HFFc6 (cell line): ENCODE data around the gene SMYD3. TPM values are rescaled to one million over a fixed set of nuclear protein-coding genes. Genes with fewer than 3 reads are reported as not detected.

Experiments used
- DNase-seq: peaks from one replicate; pipeline ENCODE4 v3.0.0-alpha.2; 2018
- H3K27ac Mint-ChIP-seq: 2 replicates; pipeline ENCODE4 v1.8.0; 2020; ENCODE audit warnings: mild to moderate bottlenecking, mixed read lengths
- H3K27me3 Mint-ChIP-seq: 2 replicates; pipeline ENCODE4 v1.8.0; 2021; ENCODE audit warnings: mild to moderate bottlenecking, moderate library complexity, mixed read lengths; ENCODE audit not compliant: insufficient read depth
- H3K36me3 Mint-ChIP-seq: 2 replicates; pipeline ENCODE4 v1.8.0; 2021; ENCODE audit warnings: low read depth, mixed read lengths
- H3K4me1 Mint-ChIP-seq: 2 replicates; pipeline ENCODE4 v1.8.0; 2020; ENCODE audit warnings: low read depth, mixed read lengths
- H3K4me3 Mint-ChIP-seq: 2 replicates; pipeline ENCODE4 v1.8.0; 2020; ENCODE audit warnings: mild to moderate bottlenecking, moderate library complexity, mixed read lengths
- H3K9me3 Mint-ChIP-seq: 2 replicates; pipeline ENCODE4 v1.8.0; 2020; ENCODE audit warnings: mild to moderate bottlenecking, mixed read lengths
- CTCF ChIP-seq: fragments of 200-600 bp; sonication (generic); IDR thresholded peaks from 2 replicates; pipeline ENCODE4 v1.5.0; 2021; ENCODE audit warnings: antibody characterized with exemption, mild to moderate bottlenecking
- total RNA-seq, 6 experiments: library from RNA; stranded (reverse); fragmentation: NEBNext Ultra II Directional; extraction: Animal tissue kit (Norgen Biotek cat#: 25700); gene quantifications; 2 replicates in 1 of 6; 3 replicates in 5 of 6; pipeline ENCODE4 v1.2.3, GENCODE V29; 2021

The SMYD3 gene
- total RNA-seq, 6 experiments from 2014 or later, result 28.4 to 37.9 (median 31.2) TPM

GRCh38 chr1:246471688-246472087, 35.4 kb downstream of the SMYD3 start:
- Mint-ChIP-seq H3K36me3 (no peaks in the 10 kb centered on the region), H3K9me3 (no peaks in the 10 kb centered on the region), H3K4me1 (no peaks in the 10 kb centered on the region), H3K27me3 (no peaks in the 10 kb centered on the region), H3K4me3 (no peak overlapping the region), H3K27ac (no peak overlapping the region)
- no peak for TF ChIP-seq CTCF
- no peak for DNase-seq

GRCh38 chr1:246470585-246470984, 36.5 kb downstream of the SMYD3 start:
- Mint-ChIP-seq H3K27ac (no peak overlapping the region), H3K36me3 (no peaks in the 10 kb centered on the region), H3K27me3 (no peaks in the 10 kb centered on the region), H3K4me1 (no peaks in the 10 kb centered on the region), H3K4me3 (no peak overlapping the region), H3K9me3 (no peaks in the 10 kb centered on the region)
- TF ChIP-seq CTCF, result no peak
- no peak for DNase-seq

- TF ChIP-seq CTCF, result no peak
- Mint-ChIP-seq H3K27ac (no peak overlapping the region; the same call in 1 of the 2 replicates), H3K4me3 (no peak overlapping the region), H3K4me1 (peaks cover 10% of the 10 kb centered on the region), H3K27me3 (peaks cover 2% of the 10 kb centered on the region; the same call in 1 of the 2 replicates), H3K36me3 (peaks cover 7% of the 10 kb centered on the region; the same call in 1 of the 2 replicates), H3K9me3 (no peaks in the 10 kb centered on the region)
- DNase-seq, result no peak
Measured at GRCh38 chr1:246462986-246463385, 44.1 kb downstream of the SMYD3 start.

GRCh38 chr1:246460406-246460805, 46.7 kb downstream of the SMYD3 start:
- no peak overlapping the region for H3K4me3 Mint-ChIP-seq
- peaks cover 7% of the 10 kb centered on the region; the same call in 1 of the 2 replicates for H3K36me3 Mint-ChIP-seq
- H3K27ac Mint-ChIP-seq, result no peak overlapping the region
- peaks cover 21% of the 10 kb centered on the region for H3K4me1 Mint-ChIP-seq
- no peak for DNase-seq
- H3K27me3 Mint-ChIP-seq, result peaks cover 2% of the 10 kb centered on the region; the same call in 1 of the 2 replicates
- no peak for TF ChIP-seq CTCF
- no peaks in the 10 kb centered on the region for H3K9me3 Mint-ChIP-seq

- peaks cover 2% of the 10 kb centered on the region; the same call in 1 of the 2 replicates for H3K27me3 Mint-ChIP-seq
- no peaks in the 10 kb centered on the region for H3K9me3 Mint-ChIP-seq
- peaks cover 31% of the 10 kb centered on the region for H3K4me1 Mint-ChIP-seq
- H3K4me3 Mint-ChIP-seq, result no peak overlapping the region
- H3K27ac Mint-ChIP-seq, result no peak overlapping the region
- no peak for DNase-seq
- TF ChIP-seq CTCF, result no peak
- H3K36me3 Mint-ChIP-seq, result peaks cover 7% of the 10 kb centered on the region; the same call in 1 of the 2 replicates
Measured at GRCh38 chr1:246459221-246459620, 47.9 kb downstream of the SMYD3 start.

- Mint-ChIP-seq H3K36me3 (peaks cover 7% of the 10 kb centered on the region; the same call in 1 of the 2 replicates), H3K4me1 (peaks cover 38% of the 10 kb centered on the region), H3K9me3 (no peaks in the 10 kb centered on the region), H3K4me3 (no peak overlapping the region), H3K27me3 (no peaks in the 10 kb centered on the region; the same call in 1 of the 2 replicates), H3K27ac (no peak overlapping the region)
- DNase-seq, result no peak
- TF ChIP-seq CTCF, result no peak
Measured at GRCh38 chr1:246455476-246455875, 51.6 kb downstream of the SMYD3 start.
